GM23338 (cell line): Measurements from ENCODE around the gene RCL1. TPM values are rescaled to one million over a fixed set of nuclear protein-coding genes. Genes with fewer than 3 reads are reported as not detected.

Experiments
- CREB1 ChIP-seq: fragments of 250-450 bp; sonication (Bioruptor Pico); IDR thresholded peaks from 2 replicates; pipeline ENCODE4 v1.5.0; 2020; ENCODE audit warnings: low read depth, mild to moderate bottlenecking, moderate library complexity
- CTCF ChIP-seq, 2 experiments: fragments of 200-600 bp in 1 of 2; sonication (generic) in 1 of 2; conservative IDR thresholded peaks; 2 replicates each; pipeline versions ENCODE4 v1.5.1 to v1.6.1; 2016 to 2017; ENCODE audit warnings: antibody characterized with exemption in 2 of 2, low read depth in 2 of 2, mild to moderate bottlenecking in 2 of 2, moderate library complexity in 1 of 2
- ETS1 ChIP-seq: IDR thresholded peaks from 2 replicates; pipeline ENCODE4 v1.6.1; 2016; ENCODE audit warnings: antibody characterized with exemption
- EZH2 ChIP-seq: fragments of 200-600 bp; sonication (generic); IDR thresholded peaks from one replicate; pipeline ENCODE4 v1.8.0; 2017; ENCODE audit warnings: antibody characterized with exemption, mild to moderate bottlenecking, low read depth; ENCODE audit not compliant: unreplicated experiment
- EZH2phosphoT487 ChIP-seq: fragments of 200-600 bp; sonication (generic); IDR thresholded peaks from one replicate; pipeline ENCODE4 v1.8.1; 2018; ENCODE audit warnings: antibody characterized with exemption; ENCODE audit not compliant: unreplicated experiment
- NANOG ChIP-seq: IDR thresholded peaks from 2 replicates; pipeline ENCODE4 v1.6.1; 2016; ENCODE audit warnings: antibody characterized with exemption, borderline replicate concordance
- POLR2AphosphoS5 ChIP-seq: IDR thresholded peaks from 2 replicates; pipeline ENCODE4 v1.6.1; 2016; ENCODE audit warnings: antibody characterized with exemption, low read depth
- STAT1 ChIP-seq: IDR thresholded peaks from one replicate; pipeline ENCODE4 v1.6.1; 2016; ENCODE audit warnings: antibody characterized with exemption; ENCODE audit not compliant: unreplicated experiment
- ZNF462 ChIP-seq: fragments of 250-450 bp; sonication (Bioruptor Pico); IDR thresholded peaks from 2 replicates; pipeline ENCODE4 v1.5.0; 2020; ENCODE audit warnings: mild to moderate bottlenecking, moderate library complexity
- polyA plus RNA-seq: library from polyadenylated mRNA; unstranded; fragments of >200 nt; fragmentation: Nextera tagmentation; extraction: Ambion mirVana; gene quantifications from 2 replicates; pipeline ENCODE4 v1.2.1, GENCODE V29; 2016
- total RNA-seq: library from RNA; depleted of rRNA; stranded (reverse); fragments of >200 nt; shearing (Covaris generic); gene quantifications from 2 replicates; pipeline ENCODE4 v1.2.3, GENCODE V29; 2014

RCL1 gene
- total and polyA plus RNA-seq, 2 experiments from 2014 or later = 19.3 to 41.2 TPM

GRCh38 chr9:4883326-4883873 is 90.7 kb downstream of the RCL1 start (continued):
- TF ChIP-seq ZNF462 (CRISPR knock-in tag) (no peak), STAT1 (no peak), EZH2phosphoT487 (no peak), CTCF (conservative IDR thresholded peaks at IDR 0.05; ENCODE audit: low read depth in 2 of 2) (no peak), EZH2 (no peak), ETS1 (no peak), POLR2AphosphoS5 (no peak), NANOG (no peak), CREB1 (no peak)
